Lung microvascular endothelial cell (primary cell): ENCODE results near the gene COL15A1. TPM values are rescaled to one million over a fixed set of nuclear protein-coding genes. Genes with fewer than 3 reads are reported as not detected.

ENCODE experiments used
- DNase-seq, 2 donors: peaks; one replicate each; pipeline versions ENCODE4 v3.0.0 to v3.0.0-alpha.2; 2010; ENCODE audit warnings: low read depth in 2 of 2
- total RNA-seq: library from RNA; depleted of rRNA; stranded (reverse); fragments of >200 nt; gene quantifications from 2 replicates; pipeline ENCODE4 v1.2.1, GENCODE V29; 2014

The COL15A1 gene
- total RNA-seq, 1 donor from 2014 or later: not detected

GRCh38 chr9:99035313-99035712 lies 91.6 kb downstream of the COL15A1 start:
- no peak for DNase-seq

GRCh38 chr9:99037769-99038483 lies 94.2 kb downstream of the COL15A1 start:
- no peak for DNase-seq

GRCh38 chr9:99038484-99038820 lies 94.7 kb downstream of the COL15A1 start:
- no peak for DNase-seq

GRCh38 chr9:99039505-99040182 lies 95.9 kb downstream of the COL15A1 start:
- DNase-seq: peak in 1 of 2 donors; percentile 24

GRCh38 chr9:99040251-99040900 lies 96.7 kb downstream of the COL15A1 start:
- DNase-seq: peak in 1 of 2 donors; percentile 9

GRCh38 chr9:99040911-99041582 lies 97.3 kb downstream of the COL15A1 start:
- peak; percentile 28 to 38 for DNase-seq

- no peak for DNase-seq
Measured at GRCh38 chr9:99041618-99042017, 97.9 kb downstream of the COL15A1 start.

- DNase-seq: no peak
Measured at GRCh38 chr9:99042620-99043019, 98.9 kb downstream of the COL15A1 start.

- DNase-seq: no peak
Measured at GRCh38 chr9:99044827-99045226, 101.1 kb downstream of the COL15A1 start.

GRCh38 chr9:99046068-99046467 lies 102.4 kb downstream of the COL15A1 start:
- no peak for DNase-seq

- no peak for DNase-seq
Measured at GRCh38 chr9:99046542-99047071, 102.9 kb downstream of the COL15A1 start.

- DNase-seq: no peak
Measured at GRCh38 chr9:99049228-99049627, 105.5 kb downstream of the COL15A1 start.

GRCh38 chr9:99049641-99050040 lies 105.9 kb downstream of the COL15A1 start:
- DNase-seq: no peak

- no peak for DNase-seq
Measured at GRCh38 chr9:99050292-99050911, 106.7 kb downstream of the COL15A1 start.

- no peak for DNase-seq
Measured at GRCh38 chr9:99050924-99051323, 107.2 kb downstream of the COL15A1 start.

GRCh38 chr9:99051406-99051805 lies 107.7 kb downstream of the COL15A1 start:
- DNase-seq: no peak

- DNase-seq: no peak
Measured at GRCh38 chr9:99051851-99052250, 108.1 kb downstream of the COL15A1 start.

- no peak for DNase-seq
Measured at GRCh38 chr9:99052815-99053715, 109.4 kb downstream of the COL15A1 start.

- DNase-seq: no peak
Measured at GRCh38 chr9:99054581-99054980, 110.9 kb downstream of the COL15A1 start.

- no peak for DNase-seq
Measured at GRCh38 chr9:99055384-99055783, 111.7 kb downstream of the COL15A1 start.
